Measurements from ENCODE around the gene GRIA4.

DNA sequence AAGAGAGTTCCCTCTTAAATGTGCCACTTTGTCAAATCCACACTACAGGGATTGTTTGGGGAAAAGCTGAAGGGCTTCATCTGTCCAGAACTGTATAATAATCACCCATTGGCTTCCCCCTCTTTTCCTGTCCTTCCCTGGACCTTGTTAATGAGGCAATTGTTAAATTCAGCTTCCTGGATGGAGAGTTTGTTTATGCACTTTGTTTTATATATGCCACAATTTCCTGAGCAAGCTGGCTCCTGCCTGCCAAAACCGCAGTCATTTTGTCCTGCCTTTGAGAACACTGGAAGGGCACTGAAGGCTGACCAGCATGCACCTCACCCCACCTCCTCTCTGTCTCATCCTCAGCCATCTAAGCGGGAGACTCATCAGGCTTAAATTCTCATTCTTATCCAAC, 325.9 kb downstream of the GRIA4 start:
- TF ChIP-seq EZH2 (IDR thresholded peaks at IDR 0.05; ENCODE audit: low read length, missing control alignments) = no peak
- TF ChIP-seq, protein P1, sequence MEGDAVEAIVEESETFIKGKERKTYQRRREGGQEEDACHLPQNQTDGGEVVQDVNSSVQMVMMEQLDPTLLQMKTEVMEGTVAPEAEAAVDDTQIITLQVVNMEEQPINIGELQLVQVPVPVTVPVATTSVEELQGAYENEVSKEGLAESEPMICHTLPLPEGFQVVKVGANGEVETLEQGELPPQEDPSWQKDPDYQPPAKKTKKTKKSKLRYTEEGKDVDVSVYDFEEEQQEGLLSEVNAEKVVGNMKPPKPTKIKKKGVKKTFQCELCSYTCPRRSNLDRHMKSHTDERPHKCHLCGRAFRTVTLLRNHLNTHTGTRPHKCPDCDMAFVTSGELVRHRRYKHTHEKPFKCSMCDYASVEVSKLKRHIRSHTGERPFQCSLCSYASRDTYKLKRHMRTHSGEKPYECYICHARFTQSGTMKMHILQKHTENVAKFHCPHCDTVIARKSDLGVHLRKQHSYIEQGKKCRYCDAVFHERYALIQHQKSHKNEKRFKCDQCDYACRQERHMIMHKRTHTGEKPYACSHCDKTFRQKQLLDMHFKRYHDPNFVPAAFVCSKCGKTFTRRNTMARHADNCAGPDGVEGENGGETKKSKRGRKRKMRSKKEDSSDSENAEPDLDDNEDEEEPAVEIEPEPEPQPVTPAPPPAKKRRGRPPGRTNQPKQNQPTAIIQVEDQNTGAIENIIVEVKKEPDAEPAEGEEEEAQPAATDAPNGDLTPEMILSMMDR (conservative IDR thresholded peaks at IDR 0.05 in 1 of 2, IDR thresholded peaks at IDR 0.05 in 1 of 2; ENCODE audit: low read depth in 1 of 2, low read length in 2 of 2) = no peak

Data from fibroblast of lung (primary cell).